Right atrium auricular region (tissue), 2 donors: ENCODE data around the gene DTX2. TPM values are rescaled to one million over a fixed set of nuclear protein-coding genes. Genes with fewer than 3 reads are reported as not detected.
"Not testable (repeated sequence)": the region's sequence is repeated elsewhere in the genome, so short reads cannot be mapped to it uniquely, and the experiment has no call there.

Source experiments
- DNase-seq: peaks from one replicate; pipeline ENCODE4 v3.0.0-alpha.2; 2019; ENCODE audit warnings: low spot score
- H3K27ac ChIP-seq, 2 donors: fragments of 200-600 bp; sonication (generic); 1 replicate in 1 of 2; 2 replicates in 1 of 2; pipeline ENCODE4 v1.5.1; 2016 to 2019
- H3K27me3 ChIP-seq, 2 donors: fragments of 200-600 bp; sonication (generic); one replicate each; pipeline versions ENCODE4 v1.5.1 to v1.6.0; 2017 to 2019
- H3K36me3 ChIP-seq: fragments of 200-600 bp; sonication (generic); one replicate; pipeline ENCODE4 v1.5.1; 2016
- H3K4me1 ChIP-seq, 2 donors: fragments of 200-600 bp; sonication (generic); one replicate each; pipeline versions ENCODE4 v1.5.1 to v1.6.0; 2017 to 2019
- H3K4me3 ChIP-seq, 2 donors: fragments of 200-600 bp; sonication (generic); 1 replicate in 1 of 2; 2 replicates in 1 of 2; pipeline ENCODE4 v1.5.1; 2017 to 2019; ENCODE audit warnings: mild to moderate bottlenecking in 1 of 2, moderate library complexity in 1 of 2
- H3K9me3 ChIP-seq, 2 donors: fragments of 200-600 bp; sonication (generic); one replicate each; pipeline ENCODE4 v1.5.1; 2019
- total RNA-seq, 2 donors: library from RNA; depleted of rRNA; stranded (reverse); fragments of >200 nt; gene quantifications; one replicate each; pipeline ENCODE4 v1.1.0, GENCODE V29; 2016
- TF ChIP-seq, protein P1 (sequence below), 2 donors: fragments of 200-600 bp; sonication (generic); IDR thresholded peaks; one replicate each; pipeline ENCODE4 v1.5.1; 2019; ENCODE audit warnings: antibody characterized with exemption in 2 of 2

The DTX2 gene
- total RNA-seq, 2 donors from 2014 or later: 7.9 to 18.9 TPM

- H3K36me3 ChIP-seq: no peaks in the 10 kb centered on the region
- no peak overlapping the region for H3K27ac ChIP-seq
- no peaks in the 10 kb centered on the region for H3K9me3 ChIP-seq
- no peak overlapping the region for H3K4me3 ChIP-seq
- no peaks in the 10 kb centered on the region for H3K4me1 ChIP-seq
- DNase-seq: no peak
- no peaks in the 10 kb centered on the region for H3K27me3 ChIP-seq
- TF ChIP-seq, protein P1, sequence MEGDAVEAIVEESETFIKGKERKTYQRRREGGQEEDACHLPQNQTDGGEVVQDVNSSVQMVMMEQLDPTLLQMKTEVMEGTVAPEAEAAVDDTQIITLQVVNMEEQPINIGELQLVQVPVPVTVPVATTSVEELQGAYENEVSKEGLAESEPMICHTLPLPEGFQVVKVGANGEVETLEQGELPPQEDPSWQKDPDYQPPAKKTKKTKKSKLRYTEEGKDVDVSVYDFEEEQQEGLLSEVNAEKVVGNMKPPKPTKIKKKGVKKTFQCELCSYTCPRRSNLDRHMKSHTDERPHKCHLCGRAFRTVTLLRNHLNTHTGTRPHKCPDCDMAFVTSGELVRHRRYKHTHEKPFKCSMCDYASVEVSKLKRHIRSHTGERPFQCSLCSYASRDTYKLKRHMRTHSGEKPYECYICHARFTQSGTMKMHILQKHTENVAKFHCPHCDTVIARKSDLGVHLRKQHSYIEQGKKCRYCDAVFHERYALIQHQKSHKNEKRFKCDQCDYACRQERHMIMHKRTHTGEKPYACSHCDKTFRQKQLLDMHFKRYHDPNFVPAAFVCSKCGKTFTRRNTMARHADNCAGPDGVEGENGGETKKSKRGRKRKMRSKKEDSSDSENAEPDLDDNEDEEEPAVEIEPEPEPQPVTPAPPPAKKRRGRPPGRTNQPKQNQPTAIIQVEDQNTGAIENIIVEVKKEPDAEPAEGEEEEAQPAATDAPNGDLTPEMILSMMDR (IDR thresholded peaks at IDR 0.05): peak in 1 of 2 donors; percentile 24
Measured at GRCh38 chr7:76512941-76513816, 51.7 kb downstream of the DTX2 start.

DNA sequence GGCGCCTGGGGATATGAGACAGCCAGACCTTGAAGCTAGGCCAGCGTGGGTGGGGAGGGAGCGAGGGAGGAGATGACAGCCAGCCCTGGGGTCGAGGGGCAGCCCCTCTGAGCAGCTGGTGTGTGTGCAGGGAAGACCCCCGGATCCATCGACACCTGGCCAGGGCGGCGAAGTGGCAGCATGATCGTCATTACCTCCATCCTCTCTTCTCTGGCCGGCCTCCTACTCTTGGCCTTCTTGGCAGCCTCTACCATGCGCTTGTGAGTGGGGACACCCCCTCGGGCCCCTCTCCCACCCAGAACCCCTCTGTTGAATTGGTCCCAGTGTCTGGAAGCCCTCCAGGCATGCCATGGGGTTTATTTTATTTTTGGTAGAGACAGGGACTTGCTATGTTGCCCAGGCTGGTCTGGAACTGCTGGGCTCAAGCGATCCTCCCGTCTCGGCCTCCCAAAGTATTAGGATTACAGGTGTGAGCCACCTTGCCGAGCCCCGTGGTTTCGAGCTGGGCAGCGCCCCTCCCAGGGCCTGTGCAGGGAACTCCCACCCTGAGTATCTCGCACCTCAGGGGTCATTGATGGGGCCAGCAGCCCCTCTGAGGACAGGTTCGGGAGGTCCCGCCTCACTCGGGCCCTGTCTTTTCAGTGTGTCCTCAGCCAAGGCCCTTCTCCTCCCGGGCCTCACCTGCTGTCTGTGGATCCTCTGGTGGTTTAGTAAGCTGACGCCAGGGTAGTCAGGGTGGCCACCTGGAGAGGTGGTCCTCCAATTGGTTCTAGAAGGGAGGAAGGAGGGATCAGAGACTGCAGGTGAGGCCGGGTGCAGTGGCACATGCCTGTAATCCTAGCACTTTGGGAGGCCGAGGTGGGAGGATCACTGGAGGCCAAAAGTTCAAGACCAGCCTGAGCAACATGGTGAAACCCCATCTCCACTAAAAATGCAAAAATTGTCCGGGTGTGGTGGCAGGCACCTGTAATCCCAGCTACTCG, 52.6 kb downstream of the DTX2 start:
- no peaks in the 10 kb centered on the region for H3K9me3 ChIP-seq
- H3K36me3 ChIP-seq: no peaks in the 10 kb centered on the region
- no peaks in the 10 kb centered on the region for H3K27me3 ChIP-seq
- no peaks in the 10 kb centered on the region for H3K4me1 ChIP-seq
- H3K27ac ChIP-seq: no peak overlapping the region
- no peak for DNase-seq
- H3K4me3 ChIP-seq: no peak overlapping the region
- TF ChIP-seq, protein P1 (IDR thresholded peaks at IDR 0.05): no peak

DNA sequence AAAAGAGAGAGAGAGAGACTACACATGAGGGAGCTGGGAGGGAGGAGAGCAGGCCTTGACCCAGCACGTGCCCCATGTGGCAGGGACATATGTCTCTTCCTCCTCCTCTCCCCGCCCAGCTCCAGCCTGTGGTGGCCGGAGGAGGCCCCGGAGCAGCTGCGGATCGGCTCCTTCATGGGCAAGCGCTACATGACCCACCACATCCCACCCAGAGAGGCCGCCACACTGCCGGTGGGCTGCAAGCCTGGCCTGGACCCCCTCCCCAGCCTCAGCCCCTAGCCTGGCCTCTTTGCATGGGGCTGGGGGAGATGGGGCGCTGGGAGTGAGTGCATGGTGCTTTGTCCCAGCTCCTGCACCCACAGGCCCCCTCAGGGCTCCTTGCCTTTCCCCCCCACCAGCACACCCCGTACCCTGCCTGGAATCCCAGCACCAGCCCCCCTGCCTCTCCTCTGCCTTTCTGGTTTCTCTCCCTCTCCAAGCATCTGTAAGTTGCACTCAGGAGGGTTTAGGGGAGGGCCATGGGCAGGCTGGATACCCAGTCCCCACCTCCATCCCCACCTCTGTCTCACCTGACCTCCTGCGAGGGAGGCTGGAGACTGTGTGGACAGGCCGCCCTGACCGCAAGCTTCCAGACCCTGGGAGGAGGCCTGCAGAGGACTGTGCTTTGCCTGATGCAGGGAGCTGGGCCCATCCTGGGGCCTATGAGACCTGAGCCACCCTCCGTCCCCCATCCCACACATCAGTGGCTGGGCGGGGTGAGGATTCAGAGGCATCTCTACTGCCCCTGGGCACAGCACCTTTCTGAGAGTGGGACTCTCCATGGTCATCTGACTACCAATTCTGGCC, 53.6 kb downstream of the DTX2 start:
- H3K36me3 ChIP-seq: no peaks in the 10 kb centered on the region
- no peak overlapping the region for H3K27ac ChIP-seq
- H3K9me3 ChIP-seq: no peaks in the 10 kb centered on the region
- no peaks in the 10 kb centered on the region for H3K4me1 ChIP-seq
- DNase-seq: no peak
- H3K4me3 ChIP-seq: no peak overlapping the region
- no peaks in the 10 kb centered on the region for H3K27me3 ChIP-seq
- TF ChIP-seq, protein P1 (IDR thresholded peaks at IDR 0.05): no peak

DNA sequence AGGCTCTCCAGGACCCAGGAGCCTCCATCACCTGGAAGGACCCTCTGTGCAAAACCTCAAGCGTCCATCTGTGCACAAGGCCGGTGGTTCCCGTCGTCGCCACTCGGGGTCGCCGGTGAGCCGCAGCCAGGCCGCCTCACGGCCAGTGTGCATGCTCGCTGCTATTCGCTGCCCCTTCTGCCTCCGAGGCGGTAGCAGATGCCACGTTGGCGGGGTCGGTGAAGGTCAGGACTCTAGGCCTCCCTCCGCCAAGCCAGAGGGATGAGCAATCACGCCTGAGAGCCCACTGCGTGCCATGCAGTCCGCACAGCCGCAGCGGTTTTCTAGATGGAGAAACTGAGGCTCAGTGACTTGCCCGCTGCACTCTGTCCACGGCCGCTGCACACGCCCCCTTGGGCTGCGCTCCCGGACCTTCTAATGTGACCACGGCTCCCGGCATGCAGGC, 54.5 kb downstream of the DTX2 start:
- Histone ChIP-seq H3K4me1 (no peaks in the 10 kb centered on the region), H3K27me3 (no peaks in the 10 kb centered on the region), H3K9me3 (no peaks in the 10 kb centered on the region), H3K4me3 (no peak overlapping the region), H3K36me3 (no peaks in the 10 kb centered on the region), H3K27ac (no peak overlapping the region)
- DNase-seq: no peak
- TF ChIP-seq, protein P1 (IDR thresholded peaks at IDR 0.05): peak in 1 of 2 donors; percentile 51

DNA sequence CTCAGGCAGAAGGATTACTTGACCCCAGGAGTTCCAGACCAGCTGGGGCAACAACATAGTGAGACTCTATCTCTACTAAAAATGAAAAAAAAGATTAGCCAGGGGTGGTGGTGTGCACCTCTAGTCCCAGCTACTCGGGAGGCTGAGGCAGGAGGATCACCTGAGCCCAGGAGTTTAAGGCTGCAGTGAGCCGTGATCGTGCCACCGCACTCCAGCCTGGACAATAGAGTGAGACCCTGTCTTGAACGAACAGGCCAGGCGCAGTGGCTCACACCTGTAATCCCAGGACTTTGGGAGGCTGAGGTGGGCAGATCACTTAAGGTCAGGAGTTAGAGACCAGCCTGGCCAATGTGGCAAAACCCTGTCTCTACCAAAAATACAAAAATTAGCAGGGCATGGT, 55.4 kb downstream of the DTX2 start:
- H3K27me3 ChIP-seq, H3K4me1 ChIP-seq, H3K9me3 ChIP-seq, H3K36me3 ChIP-seq, H3K27ac ChIP-seq, DNase-seq, H3K4me3 ChIP-seq: not testable (repeated sequence)

DNA sequence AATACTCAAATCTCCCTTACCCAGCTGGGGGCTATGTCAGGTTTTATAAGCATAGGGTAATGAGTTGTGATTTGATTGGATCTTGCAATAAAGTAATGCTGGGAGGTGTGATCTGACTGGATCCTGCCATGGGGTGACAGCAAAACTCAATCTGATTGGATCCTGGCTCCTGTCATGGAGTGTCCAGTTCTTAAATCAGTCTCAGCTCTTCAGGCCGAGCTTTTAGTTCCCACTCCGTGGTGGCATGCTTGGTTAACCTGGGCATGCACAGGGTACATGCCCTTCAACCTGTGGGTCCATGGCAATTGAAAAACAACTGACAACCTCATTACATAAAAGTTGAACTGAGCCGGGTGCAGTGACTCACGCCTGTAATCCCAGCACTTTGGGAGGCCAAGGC, 64.7 kb downstream of the DTX2 start:
- not testable (repeated sequence) for H3K4me1 ChIP-seq, DNase-seq, H3K27me3 ChIP-seq, H3K36me3 ChIP-seq, H3K27ac ChIP-seq, H3K4me3 ChIP-seq, H3K9me3 ChIP-seq

- DNase-seq, H3K4me3 ChIP-seq, H3K27me3 ChIP-seq, H3K4me1 ChIP-seq, H3K9me3 ChIP-seq, H3K36me3 ChIP-seq, H3K27ac ChIP-seq: not testable (repeated sequence)
Measured at GRCh38 chr7:76531643-76532042, 70.1 kb downstream of the DTX2 start.

GRCh38 chr7:76543197-76543596, 81.7 kb downstream of the DTX2 start, which contains the start of gene SPDYE16:
Gene SPDYE16, minus strand, starts transcription at chr7:76543297. Its CDS starts 1,838 bp downstream, at chr7:76541459.
- not testable (repeated sequence) for DNase-seq, H3K36me3 ChIP-seq, H3K9me3 ChIP-seq, H3K27ac ChIP-seq, H3K27me3 ChIP-seq, H3K4me3 ChIP-seq, H3K4me1 ChIP-seq
